Glutamatergic neuron (in vitro differentiated cells): ENCODE data around the gene NEUROD2. TPM values are rescaled to one million over a fixed set of nuclear protein-coding genes. Genes with fewer than 3 reads are reported as not detected.
"Not testable (repeated sequence)": the region's sequence is repeated elsewhere in the genome, so short reads cannot be mapped to it uniquely, and the experiment has no call there.

Experiments
- DNase-seq: peaks from one replicate; pipeline ENCODE4 v3.0.0; 2022
- H3K27ac Mint-ChIP-seq: one replicate; pipeline ENCODE4 v1.8.0; 2020; ENCODE audit warnings: mild to moderate bottlenecking, mixed read lengths, inconsistent platforms; ENCODE audit not compliant: unreplicated experiment
- H3K27me3 Mint-ChIP-seq: one replicate; pipeline ENCODE4 v1.8.0; 2020; ENCODE audit warnings: mild to moderate bottlenecking, moderate library complexity, mixed read lengths, inconsistent platforms; ENCODE audit not compliant: unreplicated experiment
- H3K36me3 Mint-ChIP-seq: one replicate; pipeline ENCODE4 v1.8.0; 2020; ENCODE audit warnings: mild to moderate bottlenecking, mixed read lengths, inconsistent platforms; ENCODE audit not compliant: unreplicated experiment
- H3K4me1 Mint-ChIP-seq: one replicate; pipeline ENCODE4 v1.8.0; 2020; ENCODE audit warnings: mild to moderate bottlenecking, low read depth, mixed read lengths, inconsistent platforms; ENCODE audit not compliant: unreplicated experiment
- H3K4me3 Mint-ChIP-seq: one replicate; pipeline ENCODE4 v1.8.0; 2020; ENCODE audit warnings: mild to moderate bottlenecking, mixed read lengths, inconsistent platforms; ENCODE audit not compliant: unreplicated experiment
- H3K9me3 Mint-ChIP-seq: one replicate; pipeline ENCODE4 v1.8.0; 2020; ENCODE audit warnings: mild to moderate bottlenecking, moderate library complexity, mixed read lengths, inconsistent platforms; ENCODE audit not compliant: unreplicated experiment
- CTCF ChIP-seq: fragments of 200-600 bp; sonication (generic); IDR thresholded peaks from one replicate; pipeline ENCODE4 v1.5.0; 2021; ENCODE audit not compliant: partially characterized antibody, unreplicated experiment
- total RNA-seq: library from RNA; stranded (reverse); fragmentation: NEBNext Ultra II Directional; extraction: Animal tissue kit (Norgen Biotek cat#: 25700); gene quantifications from one replicate; pipeline ENCODE4 v1.2.1, GENCODE V29; 2021; ENCODE audit not compliant: unreplicated experiment

The NEUROD2 gene
- total RNA-seq, 1 donor from 2014 or later, result 6.3 TPM

- Mint-ChIP-seq H3K36me3 (no peaks in the 10 kb centered on the region), H3K4me1 (peaks cover 36% of the 10 kb centered on the region), H3K9me3 (peaks cover 15% of the 10 kb centered on the region), H3K27me3 (peaks cover 25% of the 10 kb centered on the region), H3K27ac (peak overlapping the region; percentile 0), H3K4me3 (peak overlapping the region; percentile 18)
- no peak for DNase-seq
- TF ChIP-seq CTCF, result no peak
Measured at GRCh38 chr17:39595294-39595693, 12.4 kb downstream of the NEUROD2 start.

GRCh38 chr17:39593371-39593770 is 14.3 kb downstream of the NEUROD2 start:
- Mint-ChIP-seq H3K9me3 (peaks cover 18% of the 10 kb centered on the region), H3K27ac (no peak overlapping the region), H3K4me1 (peaks cover 36% of the 10 kb centered on the region), H3K4me3 (no peak overlapping the region), H3K36me3 (no peaks in the 10 kb centered on the region), H3K27me3 (peaks cover 20% of the 10 kb centered on the region)
- DNase-seq, result no peak
- no peak for TF ChIP-seq CTCF

- DNase-seq, result no peak
- H3K4me3 Mint-ChIP-seq, result peak overlapping the region; percentile 2
- peaks cover 16% of the 10 kb centered on the region for H3K27me3 Mint-ChIP-seq
- H3K27ac Mint-ChIP-seq, result no peak overlapping the region
- TF ChIP-seq CTCF, result no peak
- H3K36me3 Mint-ChIP-seq, result no peaks in the 10 kb centered on the region
- peaks cover 12% of the 10 kb centered on the region for H3K9me3 Mint-ChIP-seq
- H3K4me1 Mint-ChIP-seq, result peaks cover 30% of the 10 kb centered on the region
Measured at GRCh38 chr17:39591958-39592954, 15.5 kb downstream of the NEUROD2 start.

- H3K4me1 Mint-ChIP-seq, result peaks cover 20% of the 10 kb centered on the region
- not testable (repeated sequence) for H3K27me3 Mint-ChIP-seq, H3K36me3 Mint-ChIP-seq, H3K4me3 Mint-ChIP-seq, H3K9me3 Mint-ChIP-seq, DNase-seq, H3K27ac Mint-ChIP-seq
Measured at GRCh38 chr17:39590180-39590579, 17.5 kb downstream of the NEUROD2 start.

- DNase-seq, result no peak
- H3K27ac Mint-ChIP-seq, result no peak overlapping the region
- no peaks in the 10 kb centered on the region for H3K36me3 Mint-ChIP-seq
- H3K9me3 Mint-ChIP-seq, result no peaks in the 10 kb centered on the region
- no peak for TF ChIP-seq CTCF
- no peak overlapping the region for H3K4me3 Mint-ChIP-seq
- H3K27me3 Mint-ChIP-seq, result peaks cover 2% of the 10 kb centered on the region
- H3K4me1 Mint-ChIP-seq, result no peaks in the 10 kb centered on the region
Measured at GRCh38 chr17:39582658-39583057, 25.1 kb downstream of the NEUROD2 start.
